ENCODE results near the gene TUBG1. TPM values are rescaled to one million over a fixed set of nuclear protein-coding genes. Genes with fewer than 3 reads are reported as not detected.

The TUBG1 gene
- polyA plus RNA-seq, 1 of the 3 experiments (the other 2 are of a cell fraction): 145 TPM

DNA sequence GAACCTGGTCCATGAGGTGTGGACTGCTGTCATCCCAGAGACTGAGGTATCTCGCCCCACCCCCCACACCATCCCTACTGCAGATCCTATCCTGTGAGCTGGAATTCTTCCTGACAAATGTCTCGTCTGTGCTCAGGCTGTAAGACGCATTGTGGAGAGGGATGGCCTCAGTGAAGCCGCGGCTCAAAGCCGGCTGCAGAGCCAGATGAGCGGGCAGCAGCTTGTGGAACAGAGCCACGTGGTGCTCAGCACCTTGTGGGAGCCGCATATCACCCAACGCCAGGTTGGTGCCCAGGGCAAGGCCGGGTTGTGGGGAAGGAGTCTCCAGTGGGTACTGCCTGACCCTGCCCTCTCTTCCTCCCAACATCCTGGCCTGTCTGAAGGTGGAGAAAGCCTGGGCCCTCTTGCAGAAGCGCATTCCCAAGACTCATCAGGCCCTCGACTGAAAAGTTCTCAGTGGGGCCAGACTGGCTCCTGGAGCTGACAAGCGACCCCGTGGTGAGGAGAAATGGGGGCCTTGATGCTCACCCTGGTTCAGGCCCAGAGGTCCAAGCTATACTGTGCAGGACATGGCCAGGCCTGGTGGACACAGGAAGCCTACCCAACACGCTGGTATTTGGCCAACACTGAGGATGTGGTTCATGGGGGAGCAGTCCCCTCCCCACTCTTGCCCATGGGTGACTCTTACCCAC, 43.8 kb upstream of the TUBG1 start:
- TF ChIP-seq NFIC (IDR thresholded peaks at IDR 0.05; ENCODE audit: borderline replicate concordance): no peak
- no peak for TF ChIP-seq ELF1 (IDR thresholded peaks at IDR 0.05)
- TF ChIP-seq, protein P1, sequence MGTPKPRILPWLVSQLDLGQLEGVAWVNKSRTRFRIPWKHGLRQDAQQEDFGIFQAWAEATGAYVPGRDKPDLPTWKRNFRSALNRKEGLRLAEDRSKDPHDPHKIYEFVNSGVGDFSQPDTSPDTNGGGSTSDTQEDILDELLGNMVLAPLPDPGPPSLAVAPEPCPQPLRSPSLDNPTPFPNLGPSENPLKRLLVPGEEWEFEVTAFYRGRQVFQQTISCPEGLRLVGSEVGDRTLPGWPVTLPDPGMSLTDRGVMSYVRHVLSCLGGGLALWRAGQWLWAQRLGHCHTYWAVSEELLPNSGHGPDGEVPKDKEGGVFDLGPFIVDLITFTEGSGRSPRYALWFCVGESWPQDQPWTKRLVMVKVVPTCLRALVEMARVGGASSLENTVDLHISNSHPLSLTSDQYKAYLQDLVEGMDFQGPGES (IDR thresholded peaks at IDR 0.05; ENCODE audit: low read depth, low read length): no peak
- no peak for TF ChIP-seq TAF1 (IDR thresholded peaks at IDR 0.05; ENCODE audit: borderline replicate concordance, low read depth, low read length)
- no peak for TF ChIP-seq EZH2phosphoT487 (IDR thresholded peaks at IDR 0.05; ENCODE audit: borderline replicate concordance, low read depth)
- no peak for TF ChIP-seq MEF2A (IDR thresholded peaks at IDR 0.05; ENCODE audit: borderline replicate concordance, low read depth)
- TF ChIP-seq MAX (IDR thresholded peaks at IDR 0.05; ENCODE audit: low read depth): no peak
- no peak for TF ChIP-seq NRF1 (IDR thresholded peaks at IDR 0.05; ENCODE audit: low read depth, low read length)
- TF ChIP-seq RAD21 (IDR thresholded peaks at IDR 0.05; ENCODE audit: low read length): no peak
- no peak for TF ChIP-seq CTCF (IDR thresholded peaks at IDR 0.05)
- no peak for TF ChIP-seq PBX3 (IDR thresholded peaks at IDR 0.05)
- no peak for TF ChIP-seq SMC3 (IDR thresholded peaks at IDR 0.05; ENCODE audit: low read depth, low read length)
- TF ChIP-seq POLR2AphosphoS5 (IDR thresholded peaks at IDR 0.05; ENCODE audit: low read depth, low read length): no peak
- no peaks in the 10 kb centered on the region for H3K9me3 ChIP-seq
- ChIA-PET CTCF (interaction anchor here (0.7 to 8.3 kb wide), 3 partner anchors 13 to 157 kb away, joined by 3 to 51 read pairs (median 47); partner anchors contain the start of gene PSMC3IP), POLR2A (interaction anchor here (1.3 kb wide), 1 partner anchor 12 kb away, joined by 5 read pairs; the partner anchor contains the start of gene PSMC3IP)
- no peaks in the 10 kb centered on the region for H3K27me3 ChIP-seq (ENCODE audit: insufficient read depth)
- DNase-seq: no peak
- H2AFZ ChIP-seq (ENCODE audit: low read depth): no peak overlapping the region
- H3K9ac ChIP-seq: no peak overlapping the region
- peaks cover 4 to 33% of the 10 kb centered on the region in 2 experiments; a peak in 3 of 4 replicates for H3K4me1 ChIP-seq (ENCODE audit: control insufficient read depth in 1 of 2, insufficient read depth in 2 of 2, low read depth in 1 of 2, low read length in 1 of 2)
- peaks cover 34% of the 10 kb centered on the region for H3F3A ChIP-seq (replicated peaks; ENCODE audit: insufficient read depth)
- peak overlapping the region in 1 of 2 experiments; percentile 85; a peak in 2 of 4 replicates for H3K27ac ChIP-seq (ENCODE audit: low read depth in 2 of 2, low read length in 1 of 2)
- no peaks in the 10 kb centered on the region for H3K9me2 ChIP-seq
- no peaks in the 10 kb centered on the region for H4K20me1 ChIP-seq (ENCODE audit: insufficient read depth)
- H3K36me3 ChIP-seq (replicated peaks in 1 of 2; ENCODE audit: control insufficient read depth in 1 of 2, insufficient read depth in 2 of 2, low read length in 1 of 2): peaks cover 32 to 51% of the 10 kb centered on the region in 2 experiments
- peaks cover 80% of the 10 kb centered on the region for H3K79me2 ChIP-seq (ENCODE audit: insufficient read depth)
- WGBS (ENCODE audit: low lambda C conversion rate): 94% methylated on average over 12 of the region's 16 CpGs
- no peak overlapping the region for H3K4me2 ChIP-seq
- H3K4me3 ChIP-seq (ENCODE audit: low read depth in 2 of 2, low read length in 1 of 2): no peak overlapping the region

All from SK-N-SH (cell line).